ENCODE measurements around the gene GJA9. TPM values are rescaled to one million over a fixed set of nuclear protein-coding genes. Genes with fewer than 3 reads are reported as not detected.
A peak's percentile ranks its signal among the peaks of the same experiment; 100 is the strongest.

GJA9 gene
- total RNA-seq (2014; rRNA removed; shearing (Covaris generic); ENCODE audit: low replicate concordance), result not detected in 2 replicates

DNA sequence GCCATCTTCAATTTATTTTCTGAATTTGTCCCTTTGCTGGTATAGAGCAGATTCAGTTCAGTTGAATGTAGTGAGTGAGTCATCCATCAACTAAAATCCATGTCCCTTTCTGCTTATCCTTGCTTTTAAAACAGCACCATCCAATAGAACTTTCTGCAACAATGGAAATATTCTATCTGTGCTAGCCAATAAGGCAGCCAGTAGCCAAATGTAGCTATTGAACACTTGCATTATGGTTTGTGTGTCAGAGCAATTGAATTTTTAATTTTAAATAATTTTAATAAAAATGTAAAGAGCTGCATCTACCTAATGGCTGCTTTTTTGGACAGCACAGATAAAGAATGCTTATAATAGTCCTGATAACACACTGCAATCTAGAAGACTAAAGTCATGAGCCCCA lies at the start of gene GJA9:
TSS of gene GJA9 (minus strand) at position 101 of the 400 bp plus-strand sequence. CDS start 5,489 bp downstream, outside the sequence.
- no peak within 1 kb of the TSS for H3K9ac ChIP-seq (ENCODE audit: low read length)
- no peaks in the 10 kb centered on the region for H3K9me3 ChIP-seq (ENCODE audit: low read length)
- no peaks in the 10 kb centered on the region for H4K20me1 ChIP-seq (ENCODE audit: insufficient read depth, low read depth, low read length)

DNA sequence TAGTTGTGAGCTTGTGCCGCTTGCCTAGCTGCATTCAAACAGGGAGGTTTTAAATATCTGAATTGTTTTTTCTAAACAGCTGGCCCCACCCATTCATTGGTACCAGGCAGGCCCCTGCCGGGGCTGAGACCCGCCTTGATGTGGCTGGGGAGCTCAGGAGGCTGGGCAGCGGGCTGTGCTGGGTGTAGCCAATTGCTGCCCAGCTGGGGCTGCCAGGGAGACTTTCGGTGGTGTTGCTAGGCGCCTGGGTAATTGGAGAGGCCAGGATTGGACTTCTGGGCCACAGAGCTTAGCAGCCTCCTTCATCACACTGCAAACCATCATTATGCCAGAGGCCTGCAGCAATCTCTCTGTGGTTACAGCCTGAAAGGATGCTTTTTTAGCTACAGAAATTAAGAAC lies 48.1 kb upstream of the GJA9 start:
- no peak overlapping the region for H3K9ac ChIP-seq (ENCODE audit: low read length)
- H3K4me2 ChIP-seq (ENCODE audit: low read depth, low read length, poor library complexity, severe bottlenecking), result no peak overlapping the region
- no peak overlapping the region for H2AFZ ChIP-seq (ENCODE audit: low read length)
- no peaks in the 10 kb centered on the region for H3K27me3 ChIP-seq (ENCODE audit: low read length)
- no peaks in the 10 kb centered on the region for H4K20me1 ChIP-seq (ENCODE audit: insufficient read depth, low read depth, low read length)
- no peaks in the 10 kb centered on the region for H3K36me3 ChIP-seq (ENCODE audit: insufficient read depth, low read length)
- DNase-seq, result no peak
- no peak overlapping the region for H3K4me3 ChIP-seq (ENCODE audit: low read length)
- H3K79me2 ChIP-seq (ENCODE audit: low read length), result no peaks in the 10 kb centered on the region
- H3K27ac ChIP-seq (ENCODE audit: low read length), result no peak overlapping the region
- no peaks in the 10 kb centered on the region for H3K9me3 ChIP-seq (ENCODE audit: low read length)
- no peaks in the 10 kb centered on the region for H3K4me1 ChIP-seq (ENCODE audit: low read length)
- no peaks in the 10 kb centered on the region for H3K9me2 ChIP-seq (replicated peaks; ENCODE audit: insufficient read depth, low read length)

More for the DNA sequence above, at the start of gene GJA9:
- Histone ChIP-seq H3K4me3 (ENCODE audit: low read length) (no peak within 1 kb of the TSS), H3K79me2 (ENCODE audit: low read length) (no peaks in the 10 kb centered on the region), H3K27ac (ENCODE audit: low read length) (no peak within 1 kb of the TSS), H2AFZ (ENCODE audit: low read length) (no peak within 1 kb of the TSS), H3K4me1 (ENCODE audit: low read length) (no peaks in the 10 kb centered on the region), H3K4me2 (ENCODE audit: low read depth, low read length, poor library complexity, severe bottlenecking) (no peak within 1 kb of the TSS), H3K36me3 (ENCODE audit: insufficient read depth, low read length) (no peaks in the 10 kb centered on the region), H3K9me2 (replicated peaks; ENCODE audit: insufficient read depth, low read length) (no peaks in the 10 kb centered on the region), H3K27me3 (ENCODE audit: low read length) (no peaks in the 10 kb centered on the region)
- no peak for DNase-seq

DNA sequence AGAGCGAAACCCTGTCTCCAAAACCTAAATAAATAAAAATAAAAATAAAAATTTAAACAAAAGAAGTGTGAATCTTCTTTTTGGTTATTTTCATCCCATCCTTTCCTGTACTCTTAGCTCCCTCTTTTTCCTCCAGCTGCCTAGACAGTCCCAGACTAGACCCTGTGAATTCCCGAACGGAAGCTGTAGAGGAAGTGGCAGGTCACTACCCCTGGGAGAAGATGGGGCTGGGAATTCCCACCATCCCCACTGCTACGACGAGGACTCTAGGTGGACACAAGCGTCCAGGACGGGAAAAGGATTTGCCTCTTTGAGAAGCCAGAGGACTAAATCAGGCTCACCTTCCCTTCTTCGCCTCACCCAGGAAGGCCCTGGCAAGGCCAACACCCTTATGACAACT lies 47.7 kb upstream of the GJA9 start:
- Histone ChIP-seq H2AFZ (ENCODE audit: low read length) (no peak overlapping the region), H3K4me2 (ENCODE audit: low read depth, low read length, poor library complexity, severe bottlenecking) (no peak overlapping the region), H3K36me3 (ENCODE audit: insufficient read depth, low read length) (no peaks in the 10 kb centered on the region), H3K4me3 (ENCODE audit: low read length) (no peak overlapping the region), H3K79me2 (ENCODE audit: low read length) (no peaks in the 10 kb centered on the region), H3K27ac (ENCODE audit: low read length) (no peak overlapping the region), H3K9me3 (ENCODE audit: low read length) (no peaks in the 10 kb centered on the region), H3K4me1 (ENCODE audit: low read length) (no peaks in the 10 kb centered on the region), H3K27me3 (ENCODE audit: low read length) (no peaks in the 10 kb centered on the region), H3K9me2 (replicated peaks; ENCODE audit: insufficient read depth, low read length) (no peaks in the 10 kb centered on the region), H4K20me1 (ENCODE audit: insufficient read depth, low read depth, low read length) (no peaks in the 10 kb centered on the region), H3K9ac (ENCODE audit: low read length) (no peak overlapping the region)
- no peak for DNase-seq

DNA sequence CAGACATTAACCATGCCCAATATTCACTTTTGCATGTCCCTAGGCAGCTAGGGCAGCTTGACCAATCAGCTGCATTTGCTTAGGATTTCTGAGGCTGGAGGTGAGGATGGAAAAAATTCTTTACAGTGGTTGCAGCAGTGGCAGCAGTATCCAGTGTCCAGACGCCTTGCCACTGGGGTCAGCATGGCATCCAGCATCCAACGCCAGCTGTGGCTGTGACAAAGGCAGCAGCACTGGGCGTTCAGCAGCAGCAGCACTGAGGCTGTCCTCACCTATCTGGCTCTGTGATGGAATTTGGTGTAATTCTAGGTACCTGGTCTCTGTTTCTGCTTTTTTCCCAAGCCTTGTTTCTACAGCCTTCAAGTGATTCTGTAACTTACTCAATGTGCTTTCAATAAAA lies 44.7 kb upstream of the GJA9 start:
- H2AFZ ChIP-seq (ENCODE audit: low read length), result no peak overlapping the region
- H3K4me1 ChIP-seq (ENCODE audit: low read length), result no peaks in the 10 kb centered on the region
- H3K27ac ChIP-seq (ENCODE audit: low read length), result no peak overlapping the region
- H3K36me3 ChIP-seq (ENCODE audit: insufficient read depth, low read length), result no peaks in the 10 kb centered on the region
- H3K9me3 ChIP-seq (ENCODE audit: low read length), result no peaks in the 10 kb centered on the region
- H3K9ac ChIP-seq (ENCODE audit: low read length), result no peak overlapping the region
- H3K9me2 ChIP-seq (replicated peaks; ENCODE audit: insufficient read depth, low read length), result no peaks in the 10 kb centered on the region
- H3K27me3 ChIP-seq (ENCODE audit: low read length), result no peaks in the 10 kb centered on the region
- no peaks in the 10 kb centered on the region for H4K20me1 ChIP-seq (ENCODE audit: insufficient read depth, low read depth, low read length)
- no peaks in the 10 kb centered on the region for H3K79me2 ChIP-seq (ENCODE audit: low read length)
- no peak overlapping the region for H3K4me2 ChIP-seq (ENCODE audit: low read depth, low read length, poor library complexity, severe bottlenecking)
- DNase-seq, result no peak
- no peak overlapping the region for H3K4me3 ChIP-seq (ENCODE audit: low read length)

DNA sequence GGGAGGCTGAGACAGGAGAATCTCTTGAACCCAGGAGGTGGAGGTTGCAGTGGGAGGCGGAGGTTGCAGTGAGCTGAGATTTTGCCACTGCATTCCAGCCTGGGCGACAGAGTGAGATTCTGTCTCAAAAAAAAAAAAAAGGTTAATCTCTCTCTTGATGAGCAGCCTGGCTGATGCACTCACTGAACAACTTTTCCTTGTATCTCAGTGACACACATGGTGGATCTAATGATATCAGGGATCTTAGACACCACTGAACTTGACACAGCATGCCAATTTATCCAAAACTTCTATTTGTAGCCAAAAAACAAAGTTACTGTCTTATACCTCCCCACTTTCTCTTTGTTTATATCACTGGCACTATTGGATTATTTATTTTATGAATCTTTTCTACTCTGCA lies 44.0 kb upstream of the GJA9 start:
- Histone ChIP-seq H3K9me2 (replicated peaks; ENCODE audit: insufficient read depth, low read length) (no peaks in the 10 kb centered on the region), H3K4me3 (ENCODE audit: low read length) (no peak overlapping the region), H3K27me3 (ENCODE audit: low read length) (no peaks in the 10 kb centered on the region), H3K4me1 (ENCODE audit: low read length) (no peaks in the 10 kb centered on the region), H3K27ac (ENCODE audit: low read length) (no peak overlapping the region), H3K9me3 (ENCODE audit: low read length) (no peaks in the 10 kb centered on the region), H2AFZ (ENCODE audit: low read length) (no peak overlapping the region), H3K79me2 (ENCODE audit: low read length) (no peaks in the 10 kb centered on the region), H3K9ac (ENCODE audit: low read length) (no peak overlapping the region), H3K4me2 (ENCODE audit: low read depth, low read length, poor library complexity, severe bottlenecking) (no peak overlapping the region), H3K36me3 (ENCODE audit: insufficient read depth, low read length) (no peaks in the 10 kb centered on the region), H4K20me1 (ENCODE audit: insufficient read depth, low read depth, low read length) (no peaks in the 10 kb centered on the region)
- DNase-seq, result no peak

DNA sequence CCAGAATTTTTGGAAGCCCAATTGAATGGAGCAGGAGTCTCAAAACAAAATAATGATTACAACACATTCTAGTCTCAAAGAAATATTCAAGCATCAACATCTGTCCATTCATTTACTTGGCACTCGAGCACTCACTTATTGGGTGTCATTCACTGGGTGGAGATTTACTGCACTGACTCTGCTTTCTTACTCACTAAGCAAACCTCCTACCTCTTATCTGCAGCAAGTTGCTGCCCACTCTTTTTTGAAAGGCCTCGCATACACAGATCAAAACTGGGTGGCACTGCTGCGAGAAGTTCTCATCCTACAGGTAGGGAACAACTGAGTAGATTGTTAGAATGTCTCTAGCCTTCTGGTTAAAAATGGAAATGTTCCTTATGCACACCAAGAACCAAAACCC lies 42.2 kb upstream of the GJA9 start:
- H3K4me3 ChIP-seq (ENCODE audit: low read length), result no peak overlapping the region
- H3K27me3 ChIP-seq (ENCODE audit: low read length), result no peaks in the 10 kb centered on the region
- H4K20me1 ChIP-seq (ENCODE audit: insufficient read depth, low read depth, low read length), result no peaks in the 10 kb centered on the region
- H3K27ac ChIP-seq (ENCODE audit: low read length), result no peak overlapping the region
- peaks cover 3% of the 10 kb centered on the region for H3K4me1 ChIP-seq (ENCODE audit: low read length)
- no peak overlapping the region for H2AFZ ChIP-seq (ENCODE audit: low read length)
- H3K9me2 ChIP-seq (replicated peaks; ENCODE audit: insufficient read depth, low read length), result no peaks in the 10 kb centered on the region
- H3K9ac ChIP-seq (ENCODE audit: low read length), result no peak overlapping the region
- no peaks in the 10 kb centered on the region for H3K9me3 ChIP-seq (ENCODE audit: low read length)
- no peak for DNase-seq
- no peaks in the 10 kb centered on the region for H3K36me3 ChIP-seq (ENCODE audit: insufficient read depth, low read length)
- no peaks in the 10 kb centered on the region for H3K79me2 ChIP-seq (ENCODE audit: low read length)
- no peak overlapping the region for H3K4me2 ChIP-seq (ENCODE audit: low read depth, low read length, poor library complexity, severe bottlenecking)

DNA sequence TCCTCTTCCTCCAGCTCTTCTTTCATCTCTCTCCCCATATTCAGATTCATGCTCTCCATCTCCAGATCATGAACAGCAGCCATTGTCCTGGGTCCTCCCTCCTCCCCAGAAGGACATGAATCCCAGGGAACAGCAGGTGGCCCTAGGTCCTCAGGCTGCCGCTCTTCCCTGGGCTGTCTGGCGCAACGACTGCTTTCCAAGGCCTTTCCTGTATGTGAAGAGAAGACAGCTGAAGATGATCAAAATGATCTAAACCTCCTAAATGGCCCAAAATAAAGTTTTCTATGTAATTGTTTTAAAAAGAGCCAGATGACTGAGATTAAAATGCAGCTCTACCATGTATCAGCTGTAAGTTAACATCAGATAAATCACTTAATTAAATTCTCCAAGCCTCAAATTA lies 37.7 kb upstream of the GJA9 start:
- Histone ChIP-seq H3K9ac (ENCODE audit: low read length) (no peak overlapping the region), H3K9me3 (ENCODE audit: low read length) (no peaks in the 10 kb centered on the region), H3K79me2 (ENCODE audit: low read length) (no peaks in the 10 kb centered on the region), H3K27me3 (ENCODE audit: low read length) (no peaks in the 10 kb centered on the region), H3K9me2 (replicated peaks; ENCODE audit: insufficient read depth, low read length) (no peaks in the 10 kb centered on the region), H3K36me3 (ENCODE audit: insufficient read depth, low read length) (no peaks in the 10 kb centered on the region), H2AFZ (ENCODE audit: low read length) (no peak overlapping the region), H4K20me1 (ENCODE audit: insufficient read depth, low read depth, low read length) (no peaks in the 10 kb centered on the region), H3K4me2 (ENCODE audit: low read depth, low read length, poor library complexity, severe bottlenecking) (no peak overlapping the region), H3K4me3 (ENCODE audit: low read length) (no peak overlapping the region), H3K4me1 (ENCODE audit: low read length) (peaks cover 8% of the 10 kb centered on the region), H3K27ac (ENCODE audit: low read length) (no peak overlapping the region)
- no peak for DNase-seq

DNA sequence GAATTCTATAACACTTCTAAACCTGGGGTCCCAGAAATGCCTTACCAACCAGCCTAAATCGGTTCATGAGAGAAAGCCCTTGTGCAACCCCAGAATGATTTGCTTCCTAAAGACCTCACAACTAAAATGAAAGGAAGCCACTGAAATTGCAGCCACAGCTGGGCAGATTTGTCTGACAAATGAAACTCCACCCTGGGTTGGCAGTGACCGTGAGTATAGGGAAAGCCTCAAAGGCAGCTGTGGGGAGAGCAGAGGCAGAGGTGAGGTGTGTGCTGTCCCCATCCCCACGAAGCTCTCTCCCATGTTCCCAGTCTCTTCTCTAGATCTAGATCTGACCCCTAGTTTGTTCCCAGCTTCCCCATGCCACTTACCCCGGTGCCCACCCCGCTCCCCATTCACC lies 37.2 kb upstream of the GJA9 start:
- Histone ChIP-seq H3K4me2 (ENCODE audit: low read depth, low read length, poor library complexity, severe bottlenecking) (peak overlapping the region; percentile 40), H3K4me1 (ENCODE audit: low read length) (peaks cover 8% of the 10 kb centered on the region), H3K27me3 (ENCODE audit: low read length) (no peaks in the 10 kb centered on the region), H3K4me3 (ENCODE audit: low read length) (no peak overlapping the region), H3K27ac (ENCODE audit: low read length) (no peak overlapping the region), H3K9me2 (replicated peaks; ENCODE audit: insufficient read depth, low read length) (no peaks in the 10 kb centered on the region), H4K20me1 (ENCODE audit: insufficient read depth, low read depth, low read length) (no peaks in the 10 kb centered on the region), H2AFZ (ENCODE audit: low read length) (no peak overlapping the region), H3K79me2 (ENCODE audit: low read length) (no peaks in the 10 kb centered on the region), H3K9ac (ENCODE audit: low read length) (no peak overlapping the region), H3K9me3 (ENCODE audit: low read length) (no peaks in the 10 kb centered on the region), H3K36me3 (ENCODE audit: insufficient read depth, low read length) (no peaks in the 10 kb centered on the region)
- peak; percentile 41 for DNase-seq

DNA sequence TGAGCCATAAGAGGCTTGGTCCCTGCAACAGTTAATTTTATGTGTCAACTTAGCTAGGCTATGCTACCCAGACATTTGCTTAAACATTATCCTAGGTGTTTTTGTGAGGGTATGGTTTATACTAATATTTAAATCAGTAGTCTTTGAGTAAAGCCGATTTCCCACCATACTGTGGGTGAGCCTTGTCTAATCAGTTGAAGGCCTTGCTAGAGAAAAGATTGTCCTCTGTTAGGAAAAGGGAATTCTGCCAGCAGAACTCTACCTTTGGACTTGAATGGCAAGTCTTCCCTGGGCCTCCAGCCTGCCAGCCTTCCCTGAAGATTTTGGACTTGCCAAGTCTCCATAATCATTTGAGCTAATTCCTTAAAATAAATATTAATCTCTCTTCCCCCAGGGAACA lies 36.4 kb upstream of the GJA9 start:
- Histone ChIP-seq H3K79me2 (ENCODE audit: low read length) (no peaks in the 10 kb centered on the region), H2AFZ (ENCODE audit: low read length) (no peak overlapping the region), H3K9me3 (ENCODE audit: low read length) (no peaks in the 10 kb centered on the region), H3K4me3 (ENCODE audit: low read length) (no peak overlapping the region), H3K27me3 (ENCODE audit: low read length) (no peaks in the 10 kb centered on the region), H3K9ac (ENCODE audit: low read length) (no peak overlapping the region), H3K27ac (ENCODE audit: low read length) (no peak overlapping the region), H3K36me3 (ENCODE audit: insufficient read depth, low read length) (no peaks in the 10 kb centered on the region), H3K4me1 (ENCODE audit: low read length) (peaks cover 8% of the 10 kb centered on the region), H3K4me2 (ENCODE audit: low read depth, low read length, poor library complexity, severe bottlenecking) (no peak overlapping the region), H3K9me2 (replicated peaks; ENCODE audit: insufficient read depth, low read length) (no peaks in the 10 kb centered on the region), H4K20me1 (ENCODE audit: insufficient read depth, low read depth, low read length) (no peaks in the 10 kb centered on the region)
- no peak for DNase-seq
